PFSK-1 (cell line): ENCODE data around the gene OARD1.

ENCODE experiments used
- FOXP2 ChIP-seq: optimal IDR thresholded peaks from 2 replicates; pipeline ENCODE3; 2011; ENCODE audit warnings: borderline replicate concordance, control low read depth, inconsistent platforms; ENCODE audit not compliant: insufficient read depth; ENCODE audit errors: extremely low read length, extremely low read depth
- POLR2AphosphoS5 ChIP-seq: IDR thresholded peaks from 2 replicates; pipeline ENCODE4 v1.6.1; 2012; ENCODE audit warnings: low read depth, mild to moderate bottlenecking, control low read depth, low read length, moderate library complexity
- SIN3A ChIP-seq: IDR thresholded peaks from 2 replicates; pipeline ENCODE4 v1.6.1; 2012; ENCODE audit warnings: mild to moderate bottlenecking, low read length, moderate library complexity, borderline replicate concordance; ENCODE audit not compliant: insufficient read depth
- TAF1 ChIP-seq: IDR thresholded peaks from 2 replicates; pipeline ENCODE4 v1.6.1; 2012; ENCODE audit warnings: low read length, control low read depth, borderline replicate concordance; ENCODE audit not compliant: insufficient read depth
- TF ChIP-seq, protein P1 (sequence below), 2 experiments: IDR thresholded peaks; 2 replicates each; pipeline versions ENCODE4 v1.6.1 to v1.8.0; 2011 to 2012; ENCODE audit warnings: low read depth in 2 of 2, low read length in 2 of 2, control low read depth in 1 of 2, inconsistent platforms in 1 of 2, mild to moderate bottlenecking in 1 of 2, moderate library complexity in 1 of 2; ENCODE audit not compliant: insufficient read depth in 1 of 2

The OARD1 gene

DNA sequence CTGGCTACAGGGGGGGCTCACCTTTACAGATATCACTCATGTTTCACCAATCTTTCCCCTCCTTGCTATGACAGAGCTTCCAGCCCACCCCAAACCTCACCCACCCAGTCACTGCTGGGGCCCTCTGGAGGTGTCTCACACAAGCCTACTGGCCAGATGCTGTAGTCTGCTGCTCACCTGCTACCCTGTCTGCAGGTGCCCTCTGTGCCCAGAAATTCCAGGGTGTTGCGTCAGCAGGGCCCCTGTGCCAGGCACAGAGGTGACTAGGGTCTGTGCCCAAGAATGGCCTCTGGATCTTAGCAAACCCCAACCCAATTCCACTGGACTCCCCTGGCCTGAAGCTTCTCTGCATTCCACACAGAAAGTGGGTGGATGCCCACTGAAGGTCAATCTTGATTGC lies 54.5 kb downstream of the OARD1 start:
- no peak for TF ChIP-seq SIN3A
- TF ChIP-seq POLR2AphosphoS5: no peak
- TF ChIP-seq, protein P1, sequence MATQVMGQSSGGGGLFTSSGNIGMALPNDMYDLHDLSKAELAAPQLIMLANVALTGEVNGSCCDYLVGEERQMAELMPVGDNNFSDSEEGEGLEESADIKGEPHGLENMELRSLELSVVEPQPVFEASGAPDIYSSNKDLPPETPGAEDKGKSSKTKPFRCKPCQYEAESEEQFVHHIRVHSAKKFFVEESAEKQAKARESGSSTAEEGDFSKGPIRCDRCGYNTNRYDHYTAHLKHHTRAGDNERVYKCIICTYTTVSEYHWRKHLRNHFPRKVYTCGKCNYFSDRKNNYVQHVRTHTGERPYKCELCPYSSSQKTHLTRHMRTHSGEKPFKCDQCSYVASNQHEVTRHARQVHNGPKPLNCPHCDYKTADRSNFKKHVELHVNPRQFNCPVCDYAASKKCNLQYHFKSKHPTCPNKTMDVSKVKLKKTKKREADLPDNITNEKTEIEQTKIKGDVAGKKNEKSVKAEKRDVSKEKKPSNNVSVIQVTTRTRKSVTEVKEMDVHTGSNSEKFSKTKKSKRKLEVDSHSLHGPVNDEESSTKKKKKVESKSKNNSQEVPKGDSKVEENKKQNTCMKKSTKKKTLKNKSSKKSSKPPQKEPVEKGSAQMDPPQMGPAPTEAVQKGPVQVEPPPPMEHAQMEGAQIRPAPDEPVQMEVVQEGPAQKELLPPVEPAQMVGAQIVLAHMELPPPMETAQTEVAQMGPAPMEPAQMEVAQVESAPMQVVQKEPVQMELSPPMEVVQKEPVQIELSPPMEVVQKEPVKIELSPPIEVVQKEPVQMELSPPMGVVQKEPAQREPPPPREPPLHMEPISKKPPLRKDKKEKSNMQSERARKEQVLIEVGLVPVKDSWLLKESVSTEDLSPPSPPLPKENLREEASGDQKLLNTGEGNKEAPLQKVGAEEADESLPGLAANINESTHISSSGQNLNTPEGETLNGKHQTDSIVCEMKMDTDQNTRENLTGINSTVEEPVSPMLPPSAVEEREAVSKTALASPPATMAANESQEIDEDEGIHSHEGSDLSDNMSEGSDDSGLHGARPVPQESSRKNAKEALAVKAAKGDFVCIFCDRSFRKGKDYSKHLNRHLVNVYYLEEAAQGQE (IDR thresholded peaks at IDR 0.05; ENCODE audit: insufficient read depth in 1 of 2, low read depth in 2 of 2, low read length in 2 of 2): no peak
- TF ChIP-seq FOXP2: no peak
- TF ChIP-seq TAF1: no peak

DNA sequence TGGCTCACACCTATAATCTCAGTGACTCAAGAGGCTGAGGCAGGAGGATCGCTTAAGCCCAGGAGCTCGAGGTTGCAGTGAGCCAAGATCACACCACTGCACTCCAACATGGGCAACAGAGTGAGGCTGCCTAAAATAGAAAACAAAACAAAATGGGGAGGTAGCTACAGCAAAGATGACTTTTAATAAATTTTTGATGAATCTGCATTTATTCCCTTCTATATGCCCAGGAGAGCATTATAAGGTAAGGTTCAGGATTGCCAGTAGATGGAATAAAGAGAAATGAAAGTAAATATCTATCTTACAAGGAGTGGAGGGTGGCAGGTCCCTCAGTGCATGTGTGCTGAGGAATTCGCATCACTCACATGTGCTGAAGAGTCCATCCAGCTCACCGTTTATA lies 57.4 kb downstream of the OARD1 start:
- TF ChIP-seq, protein P1 (IDR thresholded peaks at IDR 0.05; ENCODE audit: insufficient read depth in 1 of 2, low read depth in 2 of 2, low read length in 2 of 2): no peak
- TF ChIP-seq FOXP2 (no peak), TAF1 (no peak), POLR2AphosphoS5 (no peak), SIN3A (no peak)
